ENCODE results near the gene TRAPPC2L.

DNA sequence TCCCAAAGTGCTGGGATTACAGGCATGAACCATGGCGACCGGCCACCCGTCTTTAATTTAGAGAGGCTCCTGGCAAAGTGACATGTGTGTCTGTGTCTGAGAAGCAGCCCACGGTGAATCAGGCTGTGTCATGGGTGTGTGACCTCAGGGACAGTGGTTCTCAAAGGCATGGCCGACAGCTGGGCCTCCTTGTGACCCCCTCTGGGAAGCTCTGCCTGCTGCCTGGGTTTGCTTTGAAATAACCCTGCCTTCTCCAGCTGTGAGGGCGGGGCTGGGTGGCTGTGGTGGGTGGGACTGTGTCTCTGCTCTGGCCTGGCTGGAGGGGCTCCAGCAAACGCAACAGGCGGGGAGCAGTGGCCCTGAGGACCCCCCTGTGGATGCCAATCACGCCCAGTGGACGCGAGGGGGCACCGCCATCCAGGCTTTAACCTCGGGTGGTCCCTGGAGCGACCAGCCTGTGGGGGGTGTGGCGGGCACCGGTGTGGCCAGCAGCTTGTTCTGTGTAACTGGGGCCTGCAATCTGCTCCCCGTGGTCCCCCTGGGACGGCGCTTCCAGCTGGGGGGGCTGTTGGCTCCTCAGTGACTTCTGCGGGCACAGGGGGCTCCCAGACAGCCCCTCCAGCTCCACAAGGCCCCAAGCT, 36.4 kb upstream of the TRAPPC2L start:
- TF ChIP-seq, protein P1, sequence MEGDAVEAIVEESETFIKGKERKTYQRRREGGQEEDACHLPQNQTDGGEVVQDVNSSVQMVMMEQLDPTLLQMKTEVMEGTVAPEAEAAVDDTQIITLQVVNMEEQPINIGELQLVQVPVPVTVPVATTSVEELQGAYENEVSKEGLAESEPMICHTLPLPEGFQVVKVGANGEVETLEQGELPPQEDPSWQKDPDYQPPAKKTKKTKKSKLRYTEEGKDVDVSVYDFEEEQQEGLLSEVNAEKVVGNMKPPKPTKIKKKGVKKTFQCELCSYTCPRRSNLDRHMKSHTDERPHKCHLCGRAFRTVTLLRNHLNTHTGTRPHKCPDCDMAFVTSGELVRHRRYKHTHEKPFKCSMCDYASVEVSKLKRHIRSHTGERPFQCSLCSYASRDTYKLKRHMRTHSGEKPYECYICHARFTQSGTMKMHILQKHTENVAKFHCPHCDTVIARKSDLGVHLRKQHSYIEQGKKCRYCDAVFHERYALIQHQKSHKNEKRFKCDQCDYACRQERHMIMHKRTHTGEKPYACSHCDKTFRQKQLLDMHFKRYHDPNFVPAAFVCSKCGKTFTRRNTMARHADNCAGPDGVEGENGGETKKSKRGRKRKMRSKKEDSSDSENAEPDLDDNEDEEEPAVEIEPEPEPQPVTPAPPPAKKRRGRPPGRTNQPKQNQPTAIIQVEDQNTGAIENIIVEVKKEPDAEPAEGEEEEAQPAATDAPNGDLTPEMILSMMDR (IDR thresholded peaks at IDR 0.05): no peak
- no peak for TF ChIP-seq ZFX (IDR thresholded peaks at IDR 0.05; ENCODE audit: borderline replicate concordance)

Measured in 22Rv1 (cell line).